CD4-positive, alpha-beta T cell (primary cell): ENCODE measurements around the gene ZC3H12D. TPM values are rescaled to one million over a fixed set of nuclear protein-coding genes. Genes with fewer than 3 reads are reported as not detected.

ENCODE experiments used
- ATAC-seq: fragments of 200-7000 bp; cut with Tn5 transposase; one replicate; pipeline ENCODE4 v1.10.0; 2022; ENCODE audit warnings: mild to moderate bottlenecking; ENCODE audit not compliant: poor library complexity
- CTCF ChIA-PET: fragments of 350-600 bp; sonication (Branson Sonifier 250); formaldehyde crosslinking; loops from one replicate; lab custom pipeline; 2021; ENCODE audit warnings: antibody characterized with exemption, inconsistent platforms; lab: Charles Lee
- POLR2A ChIA-PET: fragments of 350-600 bp; sonication (Branson Sonifier 250); formaldehyde crosslinking; loops from one replicate; lab custom pipeline; 2021; ENCODE audit warnings: antibody characterized with exemption, inconsistent platforms; lab: Charles Lee
- DNase-seq, 14 experiments: peaks; one replicate each; pipeline ENCODE4 v3.0.0-alpha.2; 2013 to 2020; ENCODE audit warnings: mixed read lengths in 2 of 14
- H3K27ac ChIP-seq, 2 donors: one replicate each; pipeline versions ENCODE4 v1.5.1 to v1.7.0; 2013; ENCODE audit warnings: low read length in 2 of 2, low read depth in 1 of 2, mild to moderate bottlenecking in 1 of 2
- H3K27me3 ChIP-seq, 2 experiments: 1 replicate in 1 of 2; 2 replicates in 1 of 2; pipeline versions ENCODE4 v1.6.1 to v1.7.0; 2013; ENCODE audit warnings: low read length in 2 of 2, control low read depth in 1 of 2, mild to moderate bottlenecking in 1 of 2, moderate library complexity in 1 of 2; ENCODE audit not compliant: insufficient read depth in 2 of 2, control insufficient read depth in 1 of 2
- H3K36me3 ChIP-seq: one replicate; pipeline ENCODE4 v1.6.1; 2013; ENCODE audit warnings: low read length, control low read depth; ENCODE audit not compliant: insufficient read depth
- H3K4me1 ChIP-seq: one replicate; pipeline ENCODE4 v1.6.1; 2013; ENCODE audit warnings: low read length, control low read depth; ENCODE audit not compliant: insufficient read depth
- H3K4me3 ChIP-seq: one replicate; pipeline ENCODE4 v1.5.1; 2013; ENCODE audit warnings: mild to moderate bottlenecking, low read length, moderate library complexity
- H3K9me3 ChIP-seq, 2 experiments: 1 replicate in 1 of 2; 2 replicates in 1 of 2; pipeline versions ENCODE4 v1.6.1 to v1.7.0; 2013; ENCODE audit warnings: low read length in 2 of 2, mild to moderate bottlenecking in 2 of 2, control low read depth in 1 of 2, moderate library complexity in 1 of 2; ENCODE audit not compliant: control insufficient read depth in 1 of 2, insufficient read depth in 1 of 2
- H3K27ac Mint-ChIP-seq: one replicate; pipeline ENCODE4 v1.8.0; 2020; ENCODE audit warnings: mixed read lengths
- H3K27me3 Mint-ChIP-seq: one replicate; pipeline ENCODE4 v1.8.0; 2021; ENCODE audit warnings: mixed read lengths
- H3K36me3 Mint-ChIP-seq: one replicate; pipeline ENCODE4 v1.8.0; 2021; ENCODE audit warnings: low read depth, mixed read lengths
- H3K4me1 Mint-ChIP-seq: one replicate; pipeline ENCODE4 v1.8.0; 2021; ENCODE audit warnings: low read depth, mixed read lengths
- H3K4me3 Mint-ChIP-seq: one replicate; pipeline ENCODE4 v1.8.0; 2020; ENCODE audit warnings: mild to moderate bottlenecking, mixed read lengths
- H3K9me3 Mint-ChIP-seq: one replicate; pipeline ENCODE4 v1.8.0; 2020; ENCODE audit warnings: mixed read lengths
- CTCF ChIP-seq: fragments of 200-600 bp; IDR thresholded peaks from one replicate; pipeline ENCODE4 v1.8.0; 2022; ENCODE audit warnings: antibody characterized with exemption, mild to moderate bottlenecking
- intact Hi-C, 2 experiments: fragments of 100-400 bp; cut with DNase I in 1 of 2; cut with micrococcal nuclease in 1 of 2; formaldehyde crosslinking; loops; one replicate each; pipeline versions ENCODE4 v1.15.1 to v1.9.0; 2023 to 2025; cut with DNase I, micrococcal nuclease
- total RNA-seq, 174 experiments: library from RNA in 2 of 174; stranded (reverse) in 2 of 174; gene quantifications; one replicate each; pipeline ENCODE4 v1.2.3 and lab custom pipeline; 2021 to 2026

ZC3H12D gene
- total RNA-seq, 2 experiments from 2014 or later, result 70.2 to 71.0 TPM

- Mint-ChIP-seq H3K36me3 (no peaks in the 10 kb centered on the region), H3K9me3 (no peaks in the 10 kb centered on the region), H3K27me3 (no peaks in the 10 kb centered on the region), H3K4me1 (peaks cover 5% of the 10 kb centered on the region), H3K27ac (no peak overlapping the region), H3K4me3 (no peak overlapping the region)
- Histone ChIP-seq H3K27me3 (no peaks in the 10 kb centered on the region), H3K27ac (no peak overlapping the region), H3K4me1 (no peaks in the 10 kb centered on the region), H3K9me3 (no peaks in the 10 kb centered on the region), H3K4me3 (no peak overlapping the region), H3K36me3 (no peaks in the 10 kb centered on the region)
- ATAC-seq, result no peak
- POLR2A ChIA-PET, result no interaction called here
- CTCF ChIA-PET, result no interaction called here
- intact Hi-C loops, result no loop called here
- no peak for TF ChIP-seq CTCF
- DNase-seq, result no peak
These were observed 59.6 kb downstream of the ZC3H12D start for GRCh38 chr6:149425224-149425623.

GRCh38 chr6:149423964-149424440, 60.8 kb downstream of the ZC3H12D start:
- H3K4me1 ChIP-seq, result no peaks in the 10 kb centered on the region
- H3K27ac ChIP-seq, result no peak overlapping the region
- H3K9me3 ChIP-seq, result no peaks in the 10 kb centered on the region
- Mint-ChIP-seq H3K27ac (no peak overlapping the region), H3K4me1 (peaks cover 6% of the 10 kb centered on the region), H3K4me3 (no peak overlapping the region), H3K27me3 (no peaks in the 10 kb centered on the region), H3K36me3 (no peaks in the 10 kb centered on the region), H3K9me3 (no peaks in the 10 kb centered on the region)
- no peak overlapping the region for H3K4me3 ChIP-seq
- H3K36me3 ChIP-seq, result no peaks in the 10 kb centered on the region
- no peak for TF ChIP-seq CTCF
- ATAC-seq (no peak), DNase-seq (no peak)
- ChIA-PET CTCF (interaction anchor here (0.9 to 2.1 kb wide), 2 partner anchors 101 to 342 kb away, joined by 3 to 5 read pairs; no protein-coding TSS in a partner anchor), POLR2A (no interaction called here)
- intact Hi-C loops, result no loop called here
- H3K27me3 ChIP-seq, result no peaks in the 10 kb centered on the region

- ChIA-PET CTCF (interaction anchor here (2.1 kb wide), 1 partner anchor 340 kb away, joined by 5 read pairs; no protein-coding TSS in a partner anchor), POLR2A (no interaction called here)
- no peak overlapping the region for H3K27ac ChIP-seq
- Mint-ChIP-seq H3K4me1 (peaks cover 6% of the 10 kb centered on the region), H3K27me3 (no peaks in the 10 kb centered on the region), H3K4me3 (no peak overlapping the region), H3K27ac (no peak overlapping the region), H3K9me3 (no peaks in the 10 kb centered on the region), H3K36me3 (no peaks in the 10 kb centered on the region)
- intact Hi-C loops, result no loop called here
- no peaks in the 10 kb centered on the region for H3K9me3 ChIP-seq
- no peak for TF ChIP-seq CTCF
- DNase-seq (no peak), ATAC-seq (no peak)
- H3K4me1 ChIP-seq, result no peaks in the 10 kb centered on the region
- no peaks in the 10 kb centered on the region for H3K36me3 ChIP-seq
- no peak overlapping the region for H3K4me3 ChIP-seq
- no peaks in the 10 kb centered on the region for H3K27me3 ChIP-seq
These were observed 62.2 kb downstream of the ZC3H12D start for GRCh38 chr6:149422581-149422980.
